GM12875 (cell line): Measurements from ENCODE around the gene TMEM134.
A peak's percentile ranks its signal among the peaks of the same experiment; 100 is the strongest.
"Not testable (repeated sequence)": the region's sequence is repeated elsewhere in the genome, so short reads cannot be mapped to it uniquely, and the experiment has no call there.

Experiments used
- H3K4me3 ChIP-seq: one replicate; pipeline ENCODE4 v1.5.1; 2011; ENCODE audit warnings: low read depth, low read length, control low read depth
- TF ChIP-seq, protein P1 (sequence below): IDR thresholded peaks from 2 replicates; pipeline ENCODE4 v1.5.1; 2011; ENCODE audit warnings: low read depth, mild to moderate bottlenecking, control low read depth, inconsistent platforms, low read length, moderate library complexity, borderline replicate concordance; ENCODE audit not compliant: insufficient read depth

The TMEM134 gene

DNA sequence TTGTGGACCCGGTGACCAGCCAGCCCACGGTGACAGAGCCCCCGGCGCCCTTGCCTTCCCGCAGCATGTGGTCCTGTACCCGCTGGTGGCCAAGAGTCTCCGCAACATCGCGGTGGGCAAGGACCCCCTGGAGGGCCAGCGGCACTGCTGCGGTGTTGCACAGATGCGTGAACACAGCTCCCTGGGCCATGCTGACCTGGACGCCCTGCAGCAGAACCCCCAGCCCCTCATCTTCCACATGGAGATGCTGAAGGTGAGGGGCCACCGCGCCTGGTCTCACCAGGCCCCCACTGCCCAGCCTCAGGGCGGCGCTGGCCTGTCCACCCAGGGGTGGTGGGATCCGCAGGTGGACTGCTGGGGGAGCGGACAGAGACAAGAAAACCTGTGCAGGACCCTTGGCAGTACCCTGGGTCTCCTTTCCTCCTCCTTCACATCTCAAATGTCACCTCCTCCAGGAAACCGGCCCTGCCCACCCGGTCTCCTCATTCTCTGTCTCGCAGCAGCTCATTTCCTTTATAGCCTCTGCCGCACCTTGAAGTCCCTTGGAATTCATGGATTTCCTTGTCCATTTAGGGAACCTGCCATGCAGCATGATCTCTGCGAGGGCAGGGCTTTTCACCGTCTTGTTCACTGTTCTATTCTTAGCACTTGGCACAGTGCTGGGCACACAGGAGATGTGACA is 20.3 kb upstream of the TMEM134 start:
- no peak overlapping the region for H3K4me3 ChIP-seq
- TF ChIP-seq, protein P1, sequence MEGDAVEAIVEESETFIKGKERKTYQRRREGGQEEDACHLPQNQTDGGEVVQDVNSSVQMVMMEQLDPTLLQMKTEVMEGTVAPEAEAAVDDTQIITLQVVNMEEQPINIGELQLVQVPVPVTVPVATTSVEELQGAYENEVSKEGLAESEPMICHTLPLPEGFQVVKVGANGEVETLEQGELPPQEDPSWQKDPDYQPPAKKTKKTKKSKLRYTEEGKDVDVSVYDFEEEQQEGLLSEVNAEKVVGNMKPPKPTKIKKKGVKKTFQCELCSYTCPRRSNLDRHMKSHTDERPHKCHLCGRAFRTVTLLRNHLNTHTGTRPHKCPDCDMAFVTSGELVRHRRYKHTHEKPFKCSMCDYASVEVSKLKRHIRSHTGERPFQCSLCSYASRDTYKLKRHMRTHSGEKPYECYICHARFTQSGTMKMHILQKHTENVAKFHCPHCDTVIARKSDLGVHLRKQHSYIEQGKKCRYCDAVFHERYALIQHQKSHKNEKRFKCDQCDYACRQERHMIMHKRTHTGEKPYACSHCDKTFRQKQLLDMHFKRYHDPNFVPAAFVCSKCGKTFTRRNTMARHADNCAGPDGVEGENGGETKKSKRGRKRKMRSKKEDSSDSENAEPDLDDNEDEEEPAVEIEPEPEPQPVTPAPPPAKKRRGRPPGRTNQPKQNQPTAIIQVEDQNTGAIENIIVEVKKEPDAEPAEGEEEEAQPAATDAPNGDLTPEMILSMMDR: no peak

DNA sequence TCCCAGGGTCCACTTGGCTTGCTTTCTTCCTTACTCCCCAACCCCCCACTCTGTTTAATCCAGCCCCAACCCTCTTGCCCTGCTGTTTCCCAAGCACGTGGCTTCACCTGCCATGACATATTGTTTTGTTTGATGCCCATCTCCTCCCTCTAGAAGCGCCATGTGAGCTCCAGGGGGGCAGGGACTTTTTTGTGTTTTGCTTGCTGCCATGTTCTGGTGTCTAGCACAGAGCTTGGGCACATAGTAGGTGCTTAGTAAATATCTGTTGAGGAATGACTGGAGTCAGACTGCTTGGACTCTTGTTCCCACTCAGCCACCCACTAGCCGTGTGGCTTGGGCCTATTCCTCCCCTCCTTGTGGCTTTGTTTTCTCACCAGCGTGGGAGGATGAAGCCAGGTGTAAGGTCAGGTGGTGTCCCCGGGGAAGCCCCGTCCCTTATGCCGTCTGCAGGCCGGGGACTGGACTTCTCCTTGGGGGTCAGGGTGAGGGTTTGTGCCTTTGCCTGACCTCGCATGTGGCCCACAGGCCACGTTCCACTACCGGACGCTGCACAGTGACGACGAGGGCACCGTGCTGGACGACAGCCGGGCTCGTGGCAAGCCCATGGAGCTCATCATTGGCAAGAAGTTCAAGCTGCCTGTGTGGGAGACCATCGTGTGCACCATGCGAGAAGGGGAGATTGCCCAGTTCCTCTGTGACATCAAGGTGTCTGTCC is 17.6 kb upstream of the TMEM134 start:
- TF ChIP-seq, protein P1: no peak

DNA sequence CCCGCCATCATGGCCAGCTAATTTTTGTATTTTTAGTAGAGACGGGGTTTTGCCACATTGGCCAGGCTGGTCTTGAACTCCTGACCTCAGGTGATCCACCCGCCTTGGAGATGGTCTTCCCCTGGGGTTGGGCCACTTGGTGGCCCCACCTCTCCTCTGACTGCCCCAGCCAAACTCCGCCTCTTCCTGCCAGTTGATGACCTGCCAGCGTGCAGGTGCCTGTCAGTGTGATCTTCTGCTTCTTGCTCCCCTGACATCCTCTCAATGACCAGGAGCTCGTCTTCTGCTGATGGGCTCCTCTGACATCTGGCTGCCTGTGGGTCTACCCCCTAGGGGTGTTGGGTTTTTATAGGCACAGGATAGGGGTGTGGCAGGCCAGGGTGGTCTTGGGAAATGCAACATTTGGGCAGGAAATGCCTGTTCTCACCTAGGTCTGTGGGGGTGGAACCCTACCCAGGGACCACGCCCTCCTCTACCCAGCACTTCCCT is 16.9 kb upstream of the TMEM134 start:
- not testable (repeated sequence) for H3K4me3 ChIP-seq

More for the DNA sequence above, 17.6 kb upstream of the TMEM134 start:
- H3K4me3 ChIP-seq: peak overlapping the region; percentile 19

DNA sequence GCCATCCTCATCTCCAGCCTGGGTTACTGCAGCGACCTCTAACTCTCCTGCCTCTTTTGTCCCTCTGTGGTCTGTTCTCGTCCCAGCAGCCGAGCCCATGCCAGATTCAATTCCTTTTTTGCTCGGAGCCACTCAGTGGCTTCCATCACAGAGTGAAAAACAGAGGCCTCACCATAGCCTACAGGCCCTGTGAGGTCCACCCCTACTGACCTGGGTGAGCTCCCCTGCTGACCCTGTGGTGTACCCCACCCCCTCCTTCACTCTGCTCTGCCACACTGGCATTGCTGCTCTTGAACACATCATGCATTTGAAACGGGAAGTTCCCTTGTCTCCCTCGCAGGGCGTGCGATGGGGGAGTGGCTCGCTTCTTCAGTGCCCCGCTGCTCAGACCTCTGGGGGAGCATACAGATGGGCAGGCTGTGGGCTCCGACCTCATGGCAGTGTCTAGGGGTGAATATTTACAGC is 15.8 kb upstream of the TMEM134 start:
- H3K4me3 ChIP-seq: peak overlapping the region; percentile 81

DNA sequence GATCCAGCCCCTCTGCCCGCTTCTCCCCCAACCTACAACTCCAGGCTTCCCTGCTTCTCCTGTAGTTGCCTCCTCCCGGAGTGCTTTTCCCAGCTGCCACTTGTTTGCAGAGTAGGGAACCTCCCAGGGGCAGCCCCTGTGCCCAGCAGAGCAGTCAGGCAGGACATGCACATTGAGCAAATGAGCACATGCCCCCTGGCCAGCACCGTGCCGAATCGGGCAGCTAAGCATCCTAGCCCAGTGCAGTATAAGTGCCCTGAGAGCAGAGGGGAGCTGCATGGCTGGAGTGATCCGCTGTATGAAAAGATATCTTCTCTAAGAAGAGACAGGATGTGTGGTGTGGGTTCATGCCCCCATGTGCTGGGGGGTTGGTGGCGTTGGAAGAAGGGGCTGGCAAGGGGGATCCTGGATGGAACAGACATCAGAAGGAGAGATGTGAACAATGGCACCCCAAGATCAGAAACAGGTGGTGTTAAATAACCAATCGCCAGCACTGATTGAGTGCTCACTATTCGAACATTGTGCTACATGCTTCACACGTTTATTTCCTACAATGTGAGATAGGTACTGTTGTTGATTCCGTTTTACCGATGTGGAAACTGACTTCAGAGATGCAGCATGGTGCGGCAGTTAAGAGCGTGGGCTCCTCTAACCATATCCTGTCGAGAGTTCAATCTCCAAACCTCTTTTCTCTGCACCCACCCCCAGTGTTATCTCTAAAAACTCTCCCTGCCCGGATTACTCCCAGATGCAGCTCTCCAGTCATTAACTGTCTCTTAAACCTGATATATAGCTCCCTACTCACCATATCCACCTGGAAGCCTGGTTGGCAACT is 15.0 kb upstream of the TMEM134 start:
- H3K4me3 ChIP-seq: peak overlapping the region; percentile 81

More for the DNA sequence above, 15.8 kb upstream of the TMEM134 start:
- TF ChIP-seq, protein P1: no peak

DNA sequence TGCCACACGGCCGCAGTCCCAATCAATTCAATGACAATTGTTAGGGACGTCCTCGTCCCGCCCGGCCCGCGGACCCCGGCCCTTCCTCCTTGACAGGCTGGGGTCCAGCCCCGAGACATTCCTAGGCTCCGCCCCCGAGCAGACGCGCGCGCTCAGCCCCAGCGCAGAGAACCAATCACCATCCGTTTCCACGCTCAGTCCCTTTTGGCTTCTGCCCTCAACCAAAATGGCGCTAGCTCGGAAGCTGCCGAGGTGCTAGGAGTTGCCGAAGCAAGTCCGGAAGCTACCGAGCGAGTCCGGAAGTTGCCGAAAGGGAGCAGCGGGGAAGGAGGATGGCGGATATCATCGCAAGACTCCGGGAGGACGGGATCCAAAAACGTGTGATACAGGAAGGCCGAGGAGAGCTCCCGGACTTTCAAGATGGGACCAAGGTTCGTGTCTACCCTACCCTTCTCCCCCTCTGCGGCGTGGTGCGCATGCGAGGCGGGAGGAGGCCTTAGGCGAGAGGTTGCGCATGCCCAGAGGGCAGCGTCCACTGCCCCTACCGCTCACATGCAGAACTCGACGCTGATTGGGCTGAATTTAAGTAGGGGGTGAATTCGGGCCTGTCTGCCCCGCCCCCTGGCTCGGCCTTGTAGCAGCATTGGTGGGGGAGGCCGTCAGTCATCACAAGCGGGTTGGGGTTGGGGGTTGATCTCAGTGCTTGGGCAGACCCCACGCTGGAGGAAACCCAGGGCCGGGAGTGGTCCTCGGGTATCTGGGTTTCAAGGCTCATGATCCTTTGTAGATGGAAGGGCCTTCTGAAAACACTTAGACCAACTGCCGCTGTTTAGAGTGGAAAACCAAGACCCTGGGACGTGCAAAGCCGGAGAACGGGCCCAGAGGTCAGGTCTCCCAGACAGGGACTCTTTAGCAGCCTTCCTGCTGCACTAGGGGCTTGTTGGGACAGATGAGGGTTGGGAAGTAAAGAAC is 14.1 kb upstream of the TMEM134 start, which contains the start of gene AIP:
TSS of gene AIP (plus strand) at position 200 of the 972 bp plus-strand sequence. CDS start at position 333, 133 bp downstream.
- TF ChIP-seq, protein P1: no peak
- peak within 1 kb of the TSS; percentile 81 for H3K4me3 ChIP-seq

More for the DNA sequence above, 15.0 kb upstream of the TMEM134 start:
- TF ChIP-seq, protein P1: no peak
